ENCODE results near the gene NAIF1.

NAIF1 gene

DNA sequence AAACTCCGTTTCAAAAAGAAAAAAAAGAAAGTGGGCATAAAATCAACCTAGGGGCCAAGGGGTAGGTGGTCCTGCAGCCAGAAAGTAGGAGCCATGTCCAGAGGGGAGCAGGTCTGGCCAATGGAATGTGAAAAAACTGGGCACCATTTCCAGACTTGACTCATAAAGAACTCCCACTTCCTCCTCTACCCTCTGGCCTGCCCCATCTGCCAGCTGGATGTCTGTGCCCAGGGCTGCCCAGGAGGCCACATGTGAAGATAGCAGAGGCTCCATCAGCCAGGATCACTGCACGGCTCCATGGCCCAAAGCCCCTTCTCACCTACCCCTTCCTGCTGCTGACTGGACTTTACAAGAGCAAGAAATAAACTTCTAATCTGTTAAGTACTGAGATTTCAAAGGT, 44.2 kb downstream of the NAIF1 start:
- TF ChIP-seq, protein P1, sequence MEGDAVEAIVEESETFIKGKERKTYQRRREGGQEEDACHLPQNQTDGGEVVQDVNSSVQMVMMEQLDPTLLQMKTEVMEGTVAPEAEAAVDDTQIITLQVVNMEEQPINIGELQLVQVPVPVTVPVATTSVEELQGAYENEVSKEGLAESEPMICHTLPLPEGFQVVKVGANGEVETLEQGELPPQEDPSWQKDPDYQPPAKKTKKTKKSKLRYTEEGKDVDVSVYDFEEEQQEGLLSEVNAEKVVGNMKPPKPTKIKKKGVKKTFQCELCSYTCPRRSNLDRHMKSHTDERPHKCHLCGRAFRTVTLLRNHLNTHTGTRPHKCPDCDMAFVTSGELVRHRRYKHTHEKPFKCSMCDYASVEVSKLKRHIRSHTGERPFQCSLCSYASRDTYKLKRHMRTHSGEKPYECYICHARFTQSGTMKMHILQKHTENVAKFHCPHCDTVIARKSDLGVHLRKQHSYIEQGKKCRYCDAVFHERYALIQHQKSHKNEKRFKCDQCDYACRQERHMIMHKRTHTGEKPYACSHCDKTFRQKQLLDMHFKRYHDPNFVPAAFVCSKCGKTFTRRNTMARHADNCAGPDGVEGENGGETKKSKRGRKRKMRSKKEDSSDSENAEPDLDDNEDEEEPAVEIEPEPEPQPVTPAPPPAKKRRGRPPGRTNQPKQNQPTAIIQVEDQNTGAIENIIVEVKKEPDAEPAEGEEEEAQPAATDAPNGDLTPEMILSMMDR (IDR thresholded peaks at IDR 0.05; ENCODE audit: control insufficient read depth, extremely low read depth, insufficient read depth), result no peak
- no peak overlapping the region for H3K4me3 ChIP-seq (ENCODE audit: low read depth, low read length)
- no peak for DNase-seq (ENCODE audit: low read depth)

DNA sequence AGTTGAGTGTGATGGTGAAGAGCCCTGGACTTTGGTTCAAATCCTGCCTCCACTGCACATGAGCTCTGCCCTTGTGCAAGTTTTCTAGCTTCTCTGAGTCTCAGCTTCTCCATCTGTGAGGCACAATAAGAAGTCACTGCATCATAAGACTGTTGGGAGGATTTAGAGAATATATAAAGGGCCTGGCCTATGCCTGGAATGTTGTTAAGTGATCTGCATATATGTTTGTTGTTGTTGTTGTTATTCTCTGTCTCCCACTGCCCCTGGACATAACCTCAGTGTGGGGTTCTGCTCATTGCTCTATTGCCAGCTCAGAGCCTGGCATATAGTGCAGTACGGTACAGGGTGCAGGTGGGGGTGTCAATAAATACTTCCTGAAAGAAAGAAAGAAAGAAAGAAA, 46.0 kb downstream of the NAIF1 start:
- no peak for DNase-seq (ENCODE audit: low read depth)
- TF ChIP-seq, protein P1 (IDR thresholded peaks at IDR 0.05; ENCODE audit: control insufficient read depth, extremely low read depth, insufficient read depth), result no peak
- no peak overlapping the region for H3K4me3 ChIP-seq (ENCODE audit: low read depth, low read length)

DNA sequence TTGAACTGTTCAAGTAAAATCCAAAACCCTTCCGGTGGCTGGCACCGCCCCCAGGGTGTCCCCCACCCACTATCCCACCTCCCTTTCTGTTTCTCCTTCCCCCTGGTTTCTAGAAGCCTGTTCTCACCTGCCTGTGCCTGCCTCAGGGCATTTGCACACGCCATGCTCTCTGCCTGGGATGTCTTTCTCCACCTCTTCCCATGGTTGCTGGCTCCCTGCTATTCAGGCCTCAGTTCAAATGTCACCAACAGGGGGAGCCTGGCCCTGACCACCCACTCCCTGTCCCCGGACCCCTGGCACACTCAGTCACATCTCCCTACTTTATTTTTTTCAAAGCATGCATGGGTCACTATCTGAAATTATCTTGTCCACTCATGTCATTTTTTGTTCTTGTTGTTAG, 46.4 kb downstream of the NAIF1 start:
- H3K4me3 ChIP-seq (ENCODE audit: low read depth, low read length), result no peak overlapping the region
- no peak for DNase-seq (ENCODE audit: low read depth)
- TF ChIP-seq, protein P1 (IDR thresholded peaks at IDR 0.05; ENCODE audit: control insufficient read depth, extremely low read depth, insufficient read depth), result no peak

DNA sequence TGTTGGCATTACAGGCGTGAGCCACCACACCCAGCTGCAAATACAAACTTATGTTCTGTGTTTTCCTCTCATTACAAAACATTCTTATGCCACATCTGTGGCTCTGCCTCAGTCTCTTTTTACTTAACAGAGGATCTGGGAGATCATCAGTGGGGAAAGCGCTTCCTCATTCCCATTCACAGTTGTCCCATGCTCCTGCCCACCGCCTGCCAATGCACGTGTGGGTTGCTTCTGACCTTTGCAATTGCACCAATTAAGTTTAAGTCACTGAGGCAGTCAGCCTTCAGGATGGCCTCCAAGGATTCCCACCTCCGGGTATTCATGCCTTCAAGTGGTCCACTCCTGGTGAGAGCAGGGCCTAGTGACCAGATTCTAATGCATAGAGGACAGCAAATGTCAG, 51.4 kb downstream of the NAIF1 start:
- TF ChIP-seq, protein P1 (IDR thresholded peaks at IDR 0.05; ENCODE audit: control insufficient read depth, extremely low read depth, insufficient read depth), result no peak
- H3K4me3 ChIP-seq (ENCODE audit: low read depth, low read length), result no peak overlapping the region
- no peak for DNase-seq (ENCODE audit: low read depth)
